GM20431 (cell line): Measurements from ENCODE around the gene ELOVL2.
"Not testable (repeated sequence)": the region's sequence is repeated elsewhere in the genome, so short reads cannot be mapped to it uniquely, and the experiment has no call there.

Experiments used
- in situ Hi-C: fragments of 300-500 bp; cut with MseI, MboI; formaldehyde crosslinking; loops from one replicate; pipeline ENCODE4 v1.15.0; 2020; ENCODE audit warnings: low sequenced_read_pairs; ENCODE audit not compliant: unreplicated experiment

ELOVL2 gene

GRCh38 chr6:10999994-11000393, 44.1 kb downstream of the ELOVL2 start:
- in situ Hi-C loops = no loop called here

- in situ Hi-C loops = no loop called here
These were observed 48.9 kb downstream of the ELOVL2 start for GRCh38 chr6:10995114-10995707.

GRCh38 chr6:10993896-10994295, 50.2 kb downstream of the ELOVL2 start:
- in situ Hi-C loops = no loop called here

GRCh38 chr6:10991115-10991514, 53.0 kb downstream of the ELOVL2 start:
- in situ Hi-C loops = no loop called here

GRCh38 chr6:10989587-10989986, 54.5 kb downstream of the ELOVL2 start:
- in situ Hi-C loops = no loop called here

- in situ Hi-C loops = not testable (repeated sequence)
These were observed 59.1 kb downstream of the ELOVL2 start for GRCh38 chr6:10984959-10985358.

GRCh38 chr6:10981409-10981808, 62.7 kb downstream of the ELOVL2 start:
- in situ Hi-C loops = no loop called here

GRCh38 chr6:10979603-10980002, 64.5 kb downstream of the ELOVL2 start:
- in situ Hi-C loops = no loop called here

- in situ Hi-C loops = no loop called here
These were observed 66.7 kb downstream of the ELOVL2 start for GRCh38 chr6:10977231-10977968.

- in situ Hi-C loops = no loop called here
These were observed 67.5 kb downstream of the ELOVL2 start for GRCh38 chr6:10976571-10976970.

GRCh38 chr6:10972196-10972595, 71.9 kb downstream of the ELOVL2 start:
- in situ Hi-C loops = loop anchor here (25.0 kb wide), 1 partner anchor 590 kb away; no protein-coding TSS in a partner anchor

GRCh38 chr6:10970731-10971130, 73.4 kb downstream of the ELOVL2 start:
- in situ Hi-C loops = loop anchor here (25.0 kb wide), 1 partner anchor 592 kb away; no protein-coding TSS in a partner anchor

- in situ Hi-C loops = loop anchor here (25.0 kb wide), 1 partner anchor 594 kb away; no protein-coding TSS in a partner anchor
These were observed 75.3 kb downstream of the ELOVL2 start for GRCh38 chr6:10968776-10969175.

- in situ Hi-C loops = loop anchor here (25.0 kb wide), 1 partner anchor 598 kb away; no protein-coding TSS in a partner anchor
These were observed 79.4 kb downstream of the ELOVL2 start for GRCh38 chr6:10964684-10965083.

- in situ Hi-C loops = loop anchor here (25.0 kb wide), 1 partner anchor 599 kb away; no protein-coding TSS in a partner anchor
These were observed 81.0 kb downstream of the ELOVL2 start for GRCh38 chr6:10963113-10963512.

- in situ Hi-C loops = loop anchor here (25.0 kb wide), 1 partner anchor 600 kb away; no protein-coding TSS in a partner anchor
These were observed 81.4 kb downstream of the ELOVL2 start for GRCh38 chr6:10962673-10963072.

- in situ Hi-C loops = loop anchor here (25.0 kb wide), 1 partner anchor 600 kb away; no protein-coding TSS in a partner anchor
These were observed 82.3 kb downstream of the ELOVL2 start for GRCh38 chr6:10961837-10962236.

- in situ Hi-C loops = loop anchor here (25.0 kb wide), 1 partner anchor 602 kb away; no protein-coding TSS in a partner anchor
These were observed 83.9 kb downstream of the ELOVL2 start for GRCh38 chr6:10960171-10960570.

- in situ Hi-C loops = loop anchor here (10.0 to 25.0 kb wide), 2 partner anchors 97 to 605 kb away; no protein-coding TSS in a partner anchor
These were observed 86.7 kb downstream of the ELOVL2 start for GRCh38 chr6:10957414-10957886.

- in situ Hi-C loops = loop anchor here (10.0 to 25.0 kb wide), 2 partner anchors 98 to 606 kb away; no protein-coding TSS in a partner anchor
These were observed 87.3 kb downstream of the ELOVL2 start for GRCh38 chr6:10956776-10957175.

- in situ Hi-C loops = loop anchor here (10.0 to 25.0 kb wide), 2 partner anchors 100 to 608 kb away; no protein-coding TSS in a partner anchor
These were observed 89.5 kb downstream of the ELOVL2 start for GRCh38 chr6:10954590-10955010.
